ENCODE data around the gene ADD1. TPM values are rescaled to one million over a fixed set of nuclear protein-coding genes. Genes with fewer than 3 reads are reported as not detected.
"Not testable (repeated sequence)": the region's sequence is repeated elsewhere in the genome, so short reads cannot be mapped to it uniquely, and the experiment has no call there.

ADD1 gene
- polyA plus RNA-seq, 1 experiment = 149 TPM

GRCh38 chr4:2913168-2913567 lies 69.5 kb downstream of the ADD1 start:
- Histone ChIP-seq H3K9me3 (ENCODE audit: control insufficient read depth, insufficient read depth, low read length) (peaks cover 3% of the 10 kb centered on the region; the same call in 1 of the 2 replicates), H3K4me3 (ENCODE audit: low read depth, low read length) (no peak overlapping the region), H3K27me3 (ENCODE audit: control insufficient read depth, insufficient read depth, low read length) (no peaks in the 10 kb centered on the region), H3K27ac (ENCODE audit: low read depth, low read length) (no peak overlapping the region)
- CTCF ChIA-PET = no interaction called here
- DNase-seq (ENCODE audit: low read depth, low spot score) = no peak
- no peak for TF ChIP-seq CTCF (IDR thresholded peaks at IDR 0.05; ENCODE audit: low read depth, low read length)
- POLR2A ChIA-PET = interaction anchor here (0.6 kb wide), 1 partner anchor 149 kb away, joined by 4 read pairs; no protein-coding TSS in a partner anchor

- Histone ChIP-seq H3K27ac (ENCODE audit: low read depth, low read length) (no peak overlapping the region), H3K4me3 (ENCODE audit: low read depth, low read length) (no peak overlapping the region), H3K9me3 (ENCODE audit: control insufficient read depth, insufficient read depth, low read length) (peaks cover 3% of the 10 kb centered on the region; the same call in 1 of the 2 replicates), H3K27me3 (ENCODE audit: control insufficient read depth, insufficient read depth, low read length) (no peaks in the 10 kb centered on the region)
- CTCF ChIA-PET = no interaction called here
- DNase-seq (ENCODE audit: low read depth, low spot score) = no peak
- no peak for TF ChIP-seq CTCF (IDR thresholded peaks at IDR 0.05; ENCODE audit: low read depth, low read length)
- POLR2A ChIA-PET = no interaction called here
These were observed 70.8 kb downstream of the ADD1 start for GRCh38 chr4:2914256-2915126.

GRCh38 chr4:2915789-2916188 lies 72.1 kb downstream of the ADD1 start:
- H3K27me3 ChIP-seq (ENCODE audit: control insufficient read depth, insufficient read depth, low read length) = no peaks in the 10 kb centered on the region
- no peak overlapping the region for H3K4me3 ChIP-seq (ENCODE audit: low read depth, low read length)
- H3K9me3 ChIP-seq (ENCODE audit: control insufficient read depth, insufficient read depth, low read length) = peaks cover 3% of the 10 kb centered on the region; the same call in 1 of the 2 replicates
- DNase-seq (ENCODE audit: low read depth, low spot score) = no peak
- TF ChIP-seq CTCF (IDR thresholded peaks at IDR 0.05; ENCODE audit: low read depth, low read length) = no peak
- CTCF ChIA-PET = no interaction called here
- no peak overlapping the region for H3K27ac ChIP-seq (ENCODE audit: low read depth, low read length)
- POLR2A ChIA-PET = no interaction called here

GRCh38 chr4:2916696-2917095 lies 73.1 kb downstream of the ADD1 start:
- DNase-seq (ENCODE audit: low read depth, low spot score); H3K27me3 ChIP-seq (ENCODE audit: control insufficient read depth, insufficient read depth, low read length); H3K9me3 ChIP-seq (ENCODE audit: control insufficient read depth, insufficient read depth, low read length); CTCF ChIA-PET; H3K27ac ChIP-seq (ENCODE audit: low read depth, low read length); H3K4me3 ChIP-seq (ENCODE audit: low read depth, low read length): not testable (repeated sequence)
- POLR2A ChIA-PET = interaction anchor here (0.6 kb wide), 1 partner anchor 157 kb away, joined by 4 read pairs; no protein-coding TSS in a partner anchor

- DNase-seq (ENCODE audit: low read depth, low spot score); H3K4me3 ChIP-seq (ENCODE audit: low read depth, low read length); CTCF ChIA-PET; H3K27me3 ChIP-seq (ENCODE audit: control insufficient read depth, insufficient read depth, low read length); H3K27ac ChIP-seq (ENCODE audit: low read depth, low read length); H3K9me3 ChIP-seq (ENCODE audit: control insufficient read depth, insufficient read depth, low read length); POLR2A ChIA-PET: not testable (repeated sequence)
These were observed 74.7 kb downstream of the ADD1 start for GRCh38 chr4:2918300-2918699.

- DNase-seq (ENCODE audit: low read depth, low spot score); H3K9me3 ChIP-seq (ENCODE audit: control insufficient read depth, insufficient read depth, low read length); H3K4me3 ChIP-seq (ENCODE audit: low read depth, low read length); CTCF ChIA-PET; H3K27ac ChIP-seq (ENCODE audit: low read depth, low read length); H3K27me3 ChIP-seq (ENCODE audit: control insufficient read depth, insufficient read depth, low read length); POLR2A ChIA-PET: not testable (repeated sequence)
These were observed 75.1 kb downstream of the ADD1 start for GRCh38 chr4:2918714-2919113.

- H3K9me3 ChIP-seq (ENCODE audit: control insufficient read depth, insufficient read depth, low read length); POLR2A ChIA-PET; DNase-seq (ENCODE audit: low read depth, low spot score); H3K27me3 ChIP-seq (ENCODE audit: control insufficient read depth, insufficient read depth, low read length); H3K4me3 ChIP-seq (ENCODE audit: low read depth, low read length); CTCF ChIA-PET: not testable (repeated sequence)
- H3K27ac ChIP-seq (ENCODE audit: low read depth, low read length) = peak overlapping the region; percentile 31
These were observed 78.9 kb downstream of the ADD1 start for GRCh38 chr4:2922453-2923101.
